IMR-90 (cell line): Measurements from ENCODE around the gene LCE1A. TPM values are rescaled to one million over a fixed set of nuclear protein-coding genes. Genes with fewer than 3 reads are reported as not detected.

ENCODE experiments used
- ATAC-seq: fragments of 200-7000 bp; cut with Tn5 transposase; 2 replicates; pipeline ENCODE4 v1.9.1; 2020; ENCODE audit warnings: low read depth, mild to moderate bottlenecking, moderate library complexity
- BruUV-seq: library from RNA; stranded (reverse); fragments of 400-500 nt; replicated peaks from 2 replicates; lab custom pipeline; 2021; lab: Mats Ljungman, UMichigan
- CTCF ChIA-PET: fragments of 300-600 bp; formaldehyde crosslinking; extraction: SDS; loops from one replicate; lab custom pipeline; 2021; ENCODE audit warnings: antibody characterized with exemption; lab: Yijun Ruan, JAX
- POLR2A ChIA-PET: fragments of 300-600 bp; sonication (Branson Sonifier 250); formaldehyde crosslinking; loops from one replicate; lab custom pipeline; 2022; ENCODE audit warnings: antibody characterized with exemption; ENCODE audit not compliant: unreplicated experiment; lab: Charles Lee
- DNase-seq: peaks from one replicate; pipeline ENCODE4 v3.0.0; 2013
- H2AFZ ChIP-seq: replicated peaks from 2 replicates; pipeline ENCODE3; 2013; ENCODE audit warnings: low read length, mild to moderate bottlenecking; ENCODE audit not compliant: poor library complexity
- H2AK5ac ChIP-seq: 2 replicates; pipeline ENCODE4 v1.6.1; 2013; ENCODE audit warnings: low read depth, low read length, inconsistent platforms
- H2AK9ac ChIP-seq: replicated peaks from 2 replicates; pipeline ENCODE3; 2013; ENCODE audit warnings: mild to moderate bottlenecking, low read depth, low read length, moderate library complexity; ENCODE audit not compliant: poor library complexity
- H2BK120ac ChIP-seq: 2 replicates; pipeline ENCODE4 v1.6.1; 2013; ENCODE audit warnings: low read depth, low read length, inconsistent platforms
- H2BK15ac ChIP-seq: 3 replicates; pipeline ENCODE4 v1.6.1; 2013; ENCODE audit warnings: low read depth, low read length, inconsistent platforms
- H2BK20ac ChIP-seq: 2 replicates; pipeline ENCODE4 v1.6.1; 2013; ENCODE audit warnings: low read depth, mild to moderate bottlenecking, inconsistent platforms, low read length, moderate library complexity
- H2BK5ac ChIP-seq: 2 replicates; pipeline ENCODE4 v1.6.1; 2013; ENCODE audit warnings: mild to moderate bottlenecking, low read depth, low read length, inconsistent platforms; ENCODE audit not compliant: poor library complexity, severe bottlenecking
- H3K14ac ChIP-seq: replicated peaks from 2 replicates; pipeline ENCODE4 v1.6.1; 2013; ENCODE audit warnings: low read depth, low read length, inconsistent platforms
- H3K18ac ChIP-seq: 2 replicates; pipeline ENCODE4 v1.6.1; 2013; ENCODE audit warnings: low read depth, low read length, control low read depth
- H3K23ac ChIP-seq: 2 replicates; pipeline ENCODE4 v1.6.1; 2013; ENCODE audit warnings: low read depth, low read length, inconsistent platforms
- H3K27ac ChIP-seq: 2 replicates; pipeline ENCODE4 v1.5.1; 2013; ENCODE audit warnings: mild to moderate bottlenecking, control low read depth, low read length; ENCODE audit not compliant: insufficient read depth
- H3K27me3 ChIP-seq: 2 replicates; pipeline ENCODE4 v1.6.1; 2013; ENCODE audit warnings: low read length; ENCODE audit not compliant: control insufficient read depth, insufficient read depth
- H3K36me3 ChIP-seq: 2 replicates; pipeline ENCODE4 v1.6.1; 2013; ENCODE audit warnings: low read length, mixed read lengths; ENCODE audit not compliant: control insufficient read depth, insufficient read depth
- H3K4ac ChIP-seq: 2 replicates; pipeline ENCODE4 v1.6.1; 2013; ENCODE audit warnings: low read depth, low read length, inconsistent platforms
- H3K4me1 ChIP-seq: 2 replicates; pipeline ENCODE4 v1.6.1; 2013; ENCODE audit warnings: low read length, mixed read lengths; ENCODE audit not compliant: control insufficient read depth, insufficient read depth
- H3K4me2 ChIP-seq: 2 replicates; pipeline ENCODE4 v1.6.1; 2013; ENCODE audit warnings: low read depth, mild to moderate bottlenecking, control low read depth, low read length, moderate library complexity
- H3K4me3 ChIP-seq: 2 replicates; pipeline ENCODE4 v1.5.1; 2013; ENCODE audit warnings: low read depth, mild to moderate bottlenecking, control low read depth, low read length, moderate library complexity; ENCODE audit not compliant: insufficient read depth
- H3K56ac ChIP-seq: 2 replicates; pipeline ENCODE4 v1.6.1; 2013; ENCODE audit warnings: low read length, inconsistent platforms; ENCODE audit not compliant: insufficient read depth; ENCODE audit errors: extremely low read depth
- H3K79me1 ChIP-seq, 2 experiments: 2 replicates each; pipeline ENCODE4 v1.6.1; 2013; ENCODE audit warnings: low read length in 2 of 2, inconsistent platforms in 1 of 2, low read depth in 1 of 2
- H3K9ac ChIP-seq: 2 replicates; pipeline ENCODE4 v1.6.1; 2013; ENCODE audit warnings: low read depth, low read length, control low read depth
- H3K9me1 ChIP-seq: 2 replicates; pipeline ENCODE4 v1.6.1; 2013; ENCODE audit warnings: low read length, inconsistent platforms; ENCODE audit not compliant: insufficient read depth
- H3K9me3 ChIP-seq: 2 replicates; pipeline ENCODE4 v1.6.1; 2013; ENCODE audit warnings: low read length; ENCODE audit not compliant: control insufficient read depth, insufficient read depth
- H4K20me1 ChIP-seq: 2 replicates; pipeline ENCODE4 v1.6.1; 2013; ENCODE audit warnings: low read length, inconsistent platforms; ENCODE audit not compliant: insufficient read depth
- H4K5ac ChIP-seq: 2 replicates; pipeline ENCODE4 v1.6.1; 2013; ENCODE audit warnings: mild to moderate bottlenecking, low read depth, low read length, control low read depth
- H4K8ac ChIP-seq, 2 experiments: 2 replicates each; pipeline ENCODE4 v1.6.1; 2013; ENCODE audit warnings: low read depth in 2 of 2, low read length in 2 of 2, control low read depth in 1 of 2, inconsistent platforms in 1 of 2
- H4K91ac ChIP-seq: 2 replicates; pipeline ENCODE4 v1.6.1; 2013; ENCODE audit warnings: low read depth, low read length, inconsistent platforms; ENCODE audit not compliant: insufficient read depth
- MAFK ChIP-seq: IDR thresholded peaks from 2 replicates; pipeline ENCODE4 v1.6.1; 2012; ENCODE audit warnings: low read depth, low read length, improper control_type of control experiment
- POLR2A ChIP-seq: IDR thresholded peaks from 2 replicates; pipeline ENCODE4 v1.6.1; 2012; ENCODE audit warnings: mild to moderate bottlenecking, low read depth, low read length
- USF2 ChIP-seq: fragments of 150-350 bp; IDR thresholded peaks from 2 replicates; pipeline ENCODE4 v1.6.1; 2017; ENCODE audit warnings: mild to moderate bottlenecking, antibody characterized with exemption, low read length, low read depth
- WGBS, 2 experiments: methylation state at CpG; one replicate each; pipeline versions ENCODE4 v1.1.5 to v1.1.7; 2013; ENCODE audit warnings: missing lambda C conversion rate in 2 of 2; ENCODE audit not compliant: insufficient read length in 1 of 2; ENCODE audit errors: extremely low coverage in 2 of 2; 5-methylcytosine and 5-hydroxymethylcytosine counted together
- dilution Hi-C: fragments of 300-500 bp; cut with HindIII; formaldehyde crosslinking; loops from one replicate; pipeline ENCODE4 v1.14.3; 2018; ENCODE audit warnings: low sequenced_read_pairs; ENCODE audit not compliant: unreplicated experiment
- in situ Hi-C: fragments of 300-500 bp; cut with MboI; formaldehyde crosslinking; loops from 3 replicates; pipeline ENCODE4 v1.14.3; 2019; ENCODE audit warnings: low sequenced_read_pairs, inconsistent platforms, mixed read lengths
- intact Hi-C: fragments of 100-400 bp; cut with micrococcal nuclease; formaldehyde crosslinking; loops from 2 replicates; pipeline ENCODE4 v1.10.0; 2022
- polyA plus RNA-seq, 3 experiments: library from polyadenylated mRNA; depleted of rRNA; stranded (reverse); fragments of >200 nt; gene quantifications; 2 replicates each; pipeline ENCODE4 v1.2.3, GENCODE V29; 2012; ENCODE audit warnings: low replicate concordance in 1 of 3
- total RNA-seq: library from RNA; depleted of rRNA; stranded (reverse); fragments of >200 nt; gene quantifications from 2 replicates; pipeline ENCODE4 v1.2.3, GENCODE V29; 2012

LCE1A gene
- total and polyA plus RNA-seq, 2 of the 4 experiments (the other 2 are of a cell fraction): not detected

- WGBS, 2 experiments: no CpG with 5 or more reads among the region's 2 CpGs
- H2AK9ac ChIP-seq: no peak overlapping the region
- no peak overlapping the region for H3K27ac ChIP-seq
- H3K9me3 ChIP-seq: no peaks in the 10 kb centered on the region
- no peaks in the 10 kb centered on the region for H3K27me3 ChIP-seq
- H3K56ac ChIP-seq: no peak overlapping the region
- in situ Hi-C loops: no loop called here
- intact Hi-C loops: no loop called here
- H2BK120ac ChIP-seq: no peak overlapping the region
- H3K14ac ChIP-seq: no peak overlapping the region
- H3K4me2 ChIP-seq: no peak overlapping the region
- H3K9ac ChIP-seq: no peak overlapping the region
- DNase-seq: no peak
- H3K23ac ChIP-seq: no peak overlapping the region
- H3K36me3 ChIP-seq: no peaks in the 10 kb centered on the region
- no peak overlapping the region for H3K4me3 ChIP-seq
- no peak for ATAC-seq
- H4K8ac ChIP-seq: no peak overlapping the region
- POLR2A ChIA-PET: no interaction called here
- no peak overlapping the region for H4K5ac ChIP-seq
- H2BK15ac ChIP-seq: no peak overlapping the region
- no peaks in the 10 kb centered on the region for H3K4me1 ChIP-seq
- H2AK5ac ChIP-seq: no peak overlapping the region
- no peaks in the 10 kb centered on the region for H4K20me1 ChIP-seq
- no peaks in the 10 kb centered on the region for H3K9me1 ChIP-seq
- TF ChIP-seq POLR2A (no peak), MAFK (no peak), USF2 (no peak)
- no peaks in the 10 kb centered on the region for H3K79me1 ChIP-seq
- BruUV-seq: no TSS peak
- no peak overlapping the region for H4K91ac ChIP-seq
- H2AFZ ChIP-seq: no peak overlapping the region
- H2BK5ac ChIP-seq: no peak overlapping the region
- CTCF ChIA-PET: no interaction called here
- dilution Hi-C loops: no loop called here
- no peak overlapping the region for H3K4ac ChIP-seq
- no peak overlapping the region for H3K18ac ChIP-seq
- no peak overlapping the region for H2BK20ac ChIP-seq
Measured at GRCh38 chr1:152783095-152783494, 44.2 kb upstream of the LCE1A start.
